HG03520 (cell line): ENCODE results near the gene C19orf12.
"Not testable (repeated sequence)": the region's sequence is repeated elsewhere in the genome, so short reads cannot be mapped to it uniquely, and the experiment has no call there.

Experiments
- ATAC-seq: cut with Tn5 transposase; IDR thresholded peaks from one replicate; pipeline ENCODE4 v1.9.1; 2021; ENCODE audit warnings: mild to moderate bottlenecking, moderate library complexity; ENCODE audit not compliant: unreplicated experiment

C19orf12 gene

GRCh38 chr19:29731331-29731850 lies 16.3 kb upstream of the C19orf12 start:
- ATAC-seq = no peak

- no peak for ATAC-seq
These were observed 12.8 kb upstream of the C19orf12 start for GRCh38 chr19:29727906-29728305.

- no peak for ATAC-seq
These were observed 9.7 kb upstream of the C19orf12 start for GRCh38 chr19:29724746-29725145.

- no peak for ATAC-seq
These were observed 9.1 kb upstream of the C19orf12 start for GRCh38 chr19:29724102-29724641.

GRCh38 chr19:29717051-29717450 lies 2.0 kb upstream of the C19orf12 start:
- no peak for ATAC-seq

DNA sequence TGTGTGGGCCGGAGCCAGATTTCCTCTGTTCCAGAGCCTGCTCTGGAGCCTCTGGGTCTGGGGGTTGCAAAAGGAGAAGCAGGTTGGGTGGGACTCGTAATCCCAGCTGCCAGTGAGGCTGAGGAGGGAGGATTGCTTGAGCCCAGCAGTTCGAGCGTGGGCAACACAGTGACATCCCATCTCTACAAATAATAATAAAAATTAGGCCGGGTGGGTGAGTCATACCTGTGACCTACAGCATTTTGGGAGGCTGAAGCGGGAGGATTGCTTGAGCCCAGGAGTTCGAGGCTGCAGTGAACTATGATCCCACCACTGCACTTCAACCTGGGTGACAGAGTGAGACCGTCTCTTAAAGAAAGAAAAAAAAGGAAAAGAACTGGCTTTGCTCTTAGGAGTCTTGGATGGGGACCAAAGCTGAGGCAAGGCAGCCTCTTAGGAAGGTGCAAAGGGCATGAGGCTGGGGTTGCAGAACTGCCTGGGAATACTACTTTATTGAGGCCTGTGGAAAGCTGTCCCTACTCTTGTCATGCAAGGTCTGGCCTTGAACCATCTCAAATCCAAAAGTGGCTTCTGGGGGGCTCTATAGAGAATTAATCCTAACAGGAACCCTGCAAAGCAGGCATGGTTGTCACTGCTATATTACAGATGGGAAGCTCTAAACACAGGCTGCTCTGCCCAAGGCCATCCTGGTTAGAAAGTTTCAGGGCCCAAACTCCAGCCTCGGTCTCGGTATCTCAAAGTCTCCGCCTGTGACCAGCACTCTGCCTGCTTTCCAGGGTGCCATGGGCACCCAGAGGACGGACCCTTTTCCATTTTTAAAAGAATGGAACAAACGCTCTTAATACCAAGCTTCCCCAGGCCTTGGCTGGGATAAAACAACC lies 880 bp upstream of the C19orf12 start:
- ATAC-seq = no peak

GRCh38 chr19:29714371-29714952 lies 599 bp downstream of the C19orf12 start:
- ATAC-seq = peak; percentile 16

DNA sequence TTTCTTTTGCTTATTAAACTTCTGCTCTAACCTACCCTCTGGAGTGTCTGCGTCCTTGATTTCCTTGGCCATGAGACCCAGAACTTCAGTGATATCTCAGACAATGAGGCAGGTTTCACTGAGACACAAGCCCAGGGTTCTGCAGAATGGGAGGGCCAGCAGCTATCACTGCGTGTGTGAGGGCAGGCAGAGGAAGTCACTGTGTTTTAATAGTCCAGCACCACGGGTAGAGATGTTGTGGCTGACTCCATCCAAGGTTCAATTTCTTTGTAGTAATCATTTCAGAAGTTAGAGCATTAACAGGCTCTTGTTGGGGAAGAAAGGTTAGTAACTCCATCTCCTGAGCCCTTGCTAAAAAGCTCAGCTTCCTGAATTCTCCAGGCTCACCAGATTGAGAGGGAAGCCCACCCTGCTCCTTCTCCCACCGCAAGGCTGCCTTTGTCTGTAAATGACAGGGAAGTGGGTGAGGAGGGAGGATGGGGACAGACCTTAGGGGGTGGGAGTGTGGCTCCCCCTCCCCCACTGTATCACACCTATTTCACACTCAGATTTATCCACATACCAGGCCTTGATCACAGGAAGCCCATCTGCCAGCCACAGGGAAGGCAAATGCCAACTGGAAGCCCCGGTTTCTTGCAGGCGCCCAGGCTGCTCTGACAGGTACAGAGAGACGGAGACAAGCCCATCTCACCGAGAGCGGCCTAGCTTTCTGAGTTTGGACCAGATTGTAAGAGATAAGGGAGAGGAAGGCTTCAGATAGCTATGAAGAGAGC lies 2.1 kb downstream of the C19orf12 start:
- ATAC-seq = no peak

GRCh38 chr19:29711584-29712132 lies 3.4 kb downstream of the C19orf12 start:
- no peak for ATAC-seq

- not testable (repeated sequence) for ATAC-seq
These were observed 5.6 kb downstream of the C19orf12 start for GRCh38 chr19:29709440-29709798.

GRCh38 chr19:29708554-29709439 lies 6.3 kb downstream of the C19orf12 start:
- no peak for ATAC-seq

DNA sequence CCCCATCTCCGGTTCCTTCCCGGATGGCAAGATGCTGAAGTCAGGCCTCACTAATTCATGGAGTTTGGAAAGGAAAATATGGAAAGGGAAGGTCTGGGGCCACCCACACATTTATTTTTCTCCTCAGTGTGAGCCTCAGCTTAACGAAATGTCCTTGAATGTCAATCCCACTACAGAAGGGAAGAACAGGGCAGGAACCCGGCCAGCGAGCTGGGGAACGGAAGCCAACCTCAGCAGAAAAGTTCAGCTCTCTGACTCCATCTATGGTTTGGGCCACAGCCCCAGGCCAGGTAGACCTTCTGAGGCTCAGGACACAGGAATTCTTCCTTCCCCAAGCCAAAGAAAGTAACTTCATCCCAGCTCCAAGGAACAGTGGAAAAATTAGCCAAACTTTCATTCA lies 8.4 kb downstream of the C19orf12 start:
- ATAC-seq = no peak

GRCh38 chr19:29705706-29706105 lies 9.4 kb downstream of the C19orf12 start:
- ATAC-seq = no peak

DNA sequence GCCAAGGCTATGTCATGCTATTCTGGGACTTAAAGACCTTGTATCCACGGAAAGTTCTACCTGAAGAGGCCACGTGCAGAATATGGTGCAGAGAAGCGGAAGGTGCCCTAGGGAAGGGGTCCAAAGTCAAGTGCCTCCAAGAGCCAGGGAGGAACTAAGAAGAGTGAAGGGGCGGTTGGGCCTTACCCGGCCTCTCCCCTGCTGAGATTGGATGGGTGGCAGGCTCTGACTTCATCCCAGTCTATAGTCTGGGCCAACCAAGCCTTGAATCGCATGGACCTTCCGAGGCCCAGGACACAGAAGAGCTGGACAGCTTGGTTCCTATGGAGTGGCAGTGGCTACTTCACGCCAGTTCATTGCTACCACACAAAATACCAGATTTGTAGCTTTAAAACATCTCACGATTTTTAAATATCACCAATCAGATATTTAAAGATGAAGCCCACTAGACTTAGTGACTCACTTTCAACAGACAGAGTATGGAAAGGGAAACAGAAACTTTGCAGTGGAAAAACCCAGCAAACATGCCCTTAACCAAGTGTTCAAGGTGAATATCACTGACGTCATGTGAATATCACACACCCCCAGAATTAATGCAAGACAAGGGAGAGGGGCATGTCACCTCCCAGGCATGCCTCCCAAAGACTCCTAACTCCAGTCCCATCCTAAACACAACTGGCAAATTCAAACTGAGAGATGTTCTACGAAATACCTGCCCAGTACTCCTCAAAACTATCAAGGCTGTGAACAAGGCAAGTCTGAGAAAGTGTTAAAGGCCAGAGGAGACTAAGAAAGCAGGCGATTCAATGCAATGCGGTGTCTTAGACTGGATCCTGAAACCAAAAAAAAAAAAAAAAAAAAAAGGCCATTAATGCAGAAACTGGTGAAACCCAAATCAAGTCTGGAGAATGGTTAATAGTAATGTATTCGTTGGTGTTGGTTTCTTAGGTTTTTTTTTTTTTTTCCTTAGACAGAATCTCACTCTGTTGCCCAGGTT lies 10.2 kb downstream of the C19orf12 start:
- no peak for ATAC-seq

DNA sequence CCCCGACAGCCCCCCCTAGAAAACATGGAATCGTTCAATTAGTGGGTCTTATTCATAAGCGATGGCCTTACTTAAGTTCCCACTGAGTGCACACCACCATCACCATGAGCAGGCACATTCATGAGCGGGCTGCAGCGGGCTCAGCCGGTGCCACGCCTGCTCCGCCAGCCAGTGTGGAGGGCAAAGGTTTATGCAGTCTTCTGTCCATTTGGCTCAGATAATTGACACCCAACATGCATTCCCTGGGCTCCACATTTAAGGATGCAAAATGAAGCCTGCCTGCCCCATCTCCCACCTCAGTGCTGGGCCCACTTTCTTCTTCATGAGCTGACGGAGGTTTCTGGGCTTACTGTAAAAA lies 12.1 kb downstream of the C19orf12 start:
- ATAC-seq = no peak

- no peak for ATAC-seq
These were observed 12.7 kb downstream of the C19orf12 start for GRCh38 chr19:29702161-29702962.

DNA sequence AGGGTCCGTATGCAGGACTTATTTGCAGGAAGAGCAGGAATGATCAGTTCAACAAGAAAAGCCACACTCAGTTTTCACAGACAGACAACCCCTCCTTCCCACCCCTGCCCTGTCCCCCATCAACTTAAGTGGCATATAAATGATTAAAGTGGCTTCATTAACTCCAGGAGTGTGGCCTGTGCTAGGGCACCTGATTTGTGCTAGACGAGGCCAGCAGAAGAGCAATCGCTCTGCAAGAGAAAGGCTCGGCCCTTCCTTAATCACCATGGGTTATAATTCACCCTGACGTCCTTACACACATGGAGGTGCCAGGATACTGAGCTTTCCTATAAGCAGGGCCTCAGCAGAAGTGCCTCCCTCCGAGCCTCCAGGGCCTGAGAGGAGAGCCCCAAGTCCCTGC lies 14.6 kb downstream of the C19orf12 start:
- ATAC-seq = no peak

- no peak for ATAC-seq
These were observed 15.2 kb downstream of the C19orf12 start for GRCh38 chr19:29699861-29700260.
